Hepatocyte (in vitro differentiated cells): ENCODE data around the gene MXRA7. TPM values are rescaled to one million over a fixed set of nuclear protein-coding genes. Genes with fewer than 3 reads are reported as not detected.

Source experiments
- DNase-seq: peaks from one replicate; pipeline ENCODE4 v3.0.0-alpha.2; 2016; ENCODE audit warnings: low spot score
- H2AFZ ChIP-seq: fragments of 200-600 bp; sonication (generic); 2 replicates; pipeline ENCODE4 v1.6.0; 2016; ENCODE audit warnings: antibody characterized with exemption, mild to moderate bottlenecking
- H3K27ac ChIP-seq: fragments of 200-600 bp; sonication (generic); 2 replicates; pipeline ENCODE4 v1.5.1; 2016; ENCODE audit warnings: mild to moderate bottlenecking
- H3K27me3 ChIP-seq: fragments of 200-600 bp; sonication (generic); 2 replicates; pipeline ENCODE4 v1.6.1; 2016
- H3K36me3 ChIP-seq: fragments of 200-600 bp; sonication (generic); replicated peaks from 2 replicates; pipeline ENCODE4 v1.5.1; 2016; ENCODE audit warnings: low read depth; ENCODE audit not compliant: insufficient read depth
- H3K4me1 ChIP-seq: fragments of 200-600 bp; sonication (generic); 2 replicates; pipeline ENCODE4 v1.5.1; 2016; ENCODE audit warnings: mild to moderate bottlenecking, moderate library complexity; ENCODE audit not compliant: insufficient read depth
- H3K4me2 ChIP-seq: fragments of 200-600 bp; sonication (generic); 2 replicates; pipeline ENCODE4 v1.6.0; 2016
- H3K4me3 ChIP-seq: fragments of 200-600 bp; sonication (generic); 2 replicates; pipeline ENCODE4 v1.5.1; 2016; ENCODE audit warnings: mild to moderate bottlenecking
- H3K79me2 ChIP-seq: fragments of 200-600 bp; sonication (generic); 2 replicates; pipeline ENCODE4 v1.6.0; 2017; ENCODE audit warnings: mild to moderate bottlenecking
- H3K9me2 ChIP-seq: fragments of 200-600 bp; sonication (generic); replicated peaks from 2 replicates; pipeline ENCODE4 v1.6.0; 2017; ENCODE audit warnings: mild to moderate bottlenecking; ENCODE audit not compliant: insufficient read depth
- H3K9me3 ChIP-seq: fragments of 200-600 bp; sonication (generic); 2 replicates; pipeline ENCODE4 v1.5.1; 2016; ENCODE audit warnings: low read depth, mild to moderate bottlenecking
- H4K20me1 ChIP-seq: fragments of 200-600 bp; sonication (generic); 2 replicates; pipeline ENCODE4 v1.6.0; 2016; ENCODE audit warnings: mild to moderate bottlenecking; ENCODE audit not compliant: insufficient read depth, poor library complexity, severe bottlenecking
- CTCF ChIP-seq: fragments of 200-600 bp; sonication (generic); IDR thresholded peaks from 2 replicates; pipeline ENCODE4 v1.5.1; 2016; ENCODE audit warnings: antibody characterized with exemption, mild to moderate bottlenecking; ENCODE audit not compliant: poor library complexity
- EZH2 ChIP-seq: fragments of 200-600 bp; sonication (generic); IDR thresholded peaks from 2 replicates; pipeline ENCODE4 v1.6.1; 2016; ENCODE audit warnings: antibody characterized with exemption, mild to moderate bottlenecking, borderline replicate concordance
- EZH2phosphoT487 ChIP-seq: fragments of 200-600 bp; sonication (generic); IDR thresholded peaks from one replicate; pipeline ENCODE4 v1.6.1; 2018; ENCODE audit warnings: antibody characterized with exemption, mild to moderate bottlenecking, low read depth, moderate library complexity; ENCODE audit not compliant: unreplicated experiment, severe bottlenecking
- WGBS: methylation state at CpG from one replicate; pipeline ENCODE4 v1.1.6; 2016; ENCODE audit warnings: low lambda C conversion rate; ENCODE audit errors: missing lambda C conversion rate; 5-methylcytosine and 5-hydroxymethylcytosine counted together
- polyA plus RNA-seq: library from polyadenylated mRNA; unstranded; fragments of >200 nt; fragmentation: Nextera tagmentation; extraction: Ambion mirVana; gene quantifications from 2 replicates; pipeline ENCODE4 v1.2.1, GENCODE V29; 2016
- total RNA-seq: library from RNA; depleted of rRNA; stranded (reverse); fragments of >200 nt; gene quantifications from 2 replicates; pipeline ENCODE4 v1.2.3, GENCODE V29; 2014

MXRA7 gene
- total and polyA plus RNA-seq, 2 experiments from 2014 or later = 101 to 117 TPM

GRCh38 chr17:76673729-76674128 lies 37.0 kb downstream of the MXRA7 start:
- Histone ChIP-seq H3K4me1 (no peaks in the 10 kb centered on the region), H3K9me2 (no peaks in the 10 kb centered on the region), H3K4me3 (no peak overlapping the region), H3K79me2 (no peaks in the 10 kb centered on the region), H4K20me1 (no peaks in the 10 kb centered on the region), H3K27me3 (no peaks in the 10 kb centered on the region), H2AFZ (no peak overlapping the region), H3K9me3 (no peaks in the 10 kb centered on the region), H3K27ac (peak overlapping the region; percentile 75), H3K4me2 (no peak overlapping the region), H3K36me3 (no peaks in the 10 kb centered on the region)
- DNase-seq = no peak
- TF ChIP-seq EZH2phosphoT487 (no peak), CTCF (no peak), EZH2 (no peak)
- WGBS = 46% methylated on average over 5 of the region's 5 CpGs

- Histone ChIP-seq H3K36me3 (no peaks in the 10 kb centered on the region), H3K9me3 (no peaks in the 10 kb centered on the region), H3K27ac (peak overlapping the region; percentile 75), H4K20me1 (no peaks in the 10 kb centered on the region), H3K4me1 (no peaks in the 10 kb centered on the region), H2AFZ (no peak overlapping the region), H3K4me2 (peak overlapping the region; percentile 82), H3K27me3 (no peaks in the 10 kb centered on the region), H3K9me2 (no peaks in the 10 kb centered on the region), H3K4me3 (no peak overlapping the region), H3K79me2 (no peaks in the 10 kb centered on the region)
- DNase-seq = no peak
- WGBS = 98% methylated on average over 3 of the region's 3 CpGs
- TF ChIP-seq CTCF (no peak), EZH2phosphoT487 (no peak), EZH2 (no peak)
These were observed 37.9 kb downstream of the MXRA7 start for GRCh38 chr17:76672892-76673291.

GRCh38 chr17:76672270-76672851 lies 38.4 kb downstream of the MXRA7 start:
- H4K20me1 ChIP-seq = no peaks in the 10 kb centered on the region
- H2AFZ ChIP-seq = peak overlapping the region; percentile 73
- no peaks in the 10 kb centered on the region for H3K36me3 ChIP-seq
- TF ChIP-seq EZH2 (no peak), EZH2phosphoT487 (no peak), CTCF (no peak)
- peak overlapping the region; percentile 75 for H3K27ac ChIP-seq
- H3K4me1 ChIP-seq = no peaks in the 10 kb centered on the region
- 53% methylated on average over 13 of the region's 13 CpGs for WGBS
- peak overlapping the region; percentile 82 for H3K4me2 ChIP-seq
- no peaks in the 10 kb centered on the region for H3K79me2 ChIP-seq
- DNase-seq = no peak
- no peaks in the 10 kb centered on the region for H3K9me2 ChIP-seq
- no peaks in the 10 kb centered on the region for H3K9me3 ChIP-seq
- H3K4me3 ChIP-seq = peak overlapping the region; percentile 44
- H3K27me3 ChIP-seq = no peaks in the 10 kb centered on the region

- H2AFZ ChIP-seq = peak overlapping the region; percentile 73
- no peaks in the 10 kb centered on the region for H3K4me1 ChIP-seq
- H4K20me1 ChIP-seq = no peaks in the 10 kb centered on the region
- H3K27me3 ChIP-seq = no peaks in the 10 kb centered on the region
- no peaks in the 10 kb centered on the region for H3K36me3 ChIP-seq
- peak overlapping the region; percentile 44 for H3K4me3 ChIP-seq
- peak overlapping the region; percentile 75 for H3K27ac ChIP-seq
- H3K4me2 ChIP-seq = peak overlapping the region; percentile 82
- no peaks in the 10 kb centered on the region for H3K9me2 ChIP-seq
- WGBS = under 1% methylated on average over 19 of the region's 19 CpGs
- H3K79me2 ChIP-seq = no peaks in the 10 kb centered on the region
- DNase-seq = no peak
- no peaks in the 10 kb centered on the region for H3K9me3 ChIP-seq
- no peak for TF ChIP-seq EZH2phosphoT487
- TF ChIP-seq CTCF = no peak
- TF ChIP-seq EZH2 = no peak
These were observed 38.9 kb downstream of the MXRA7 start for GRCh38 chr17:76671912-76672262.
